ENCODE measurements around the gene RASSF8. TPM values are rescaled to one million over a fixed set of nuclear protein-coding genes. Genes with fewer than 3 reads are reported as not detected.

The RASSF8 gene
- total RNA-seq, 1 donor from 2014 or later = 77.0 TPM

DNA sequence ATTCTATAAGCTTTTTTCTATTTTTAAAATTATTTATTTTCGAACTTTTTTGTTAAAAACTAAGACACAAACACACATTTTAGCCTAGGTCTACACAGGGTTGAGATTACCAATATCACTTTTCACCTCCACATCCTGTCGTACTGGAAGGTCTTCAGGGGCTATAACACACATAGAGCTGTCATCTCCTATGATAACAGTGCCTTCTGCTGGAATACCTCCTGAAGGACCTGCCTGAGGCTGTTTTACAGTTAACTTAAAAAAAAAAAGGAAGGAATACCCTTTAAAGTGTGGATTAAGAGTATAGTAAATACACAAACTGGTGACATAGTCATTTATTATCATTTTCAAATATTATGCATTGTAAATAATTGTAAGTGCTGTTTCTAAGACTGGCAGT lies 43.0 kb downstream of the RASSF8 start:
- H3K27ac Mint-ChIP-seq = no peak overlapping the region
- H3K79me2 ChIP-seq (ENCODE audit: low read depth) = peaks cover 100% of the 10 kb centered on the region
- H2AFZ ChIP-seq (replicated peaks) = no peak overlapping the region
- peaks cover 17% of the 10 kb centered on the region for H3K9me3 Mint-ChIP-seq
- peaks cover 14% of the 10 kb centered on the region for H3K4me1 ChIP-seq
- H3K27me3 ChIP-seq = no peaks in the 10 kb centered on the region
- no peak overlapping the region for H3K27ac ChIP-seq
- no peaks in the 10 kb centered on the region for H3F3A ChIP-seq (ENCODE audit: low read depth)
- H3K27me3 Mint-ChIP-seq (ENCODE audit: insufficient read depth, low read depth) = no peaks in the 10 kb centered on the region
- H4K20me1 ChIP-seq (ENCODE audit: low read depth) = no peaks in the 10 kb centered on the region
- H3K4me1 Mint-ChIP-seq = peaks cover 18% of the 10 kb centered on the region
- no peak overlapping the region for H3K4me2 ChIP-seq
- TF ChIP-seq, protein P1, sequence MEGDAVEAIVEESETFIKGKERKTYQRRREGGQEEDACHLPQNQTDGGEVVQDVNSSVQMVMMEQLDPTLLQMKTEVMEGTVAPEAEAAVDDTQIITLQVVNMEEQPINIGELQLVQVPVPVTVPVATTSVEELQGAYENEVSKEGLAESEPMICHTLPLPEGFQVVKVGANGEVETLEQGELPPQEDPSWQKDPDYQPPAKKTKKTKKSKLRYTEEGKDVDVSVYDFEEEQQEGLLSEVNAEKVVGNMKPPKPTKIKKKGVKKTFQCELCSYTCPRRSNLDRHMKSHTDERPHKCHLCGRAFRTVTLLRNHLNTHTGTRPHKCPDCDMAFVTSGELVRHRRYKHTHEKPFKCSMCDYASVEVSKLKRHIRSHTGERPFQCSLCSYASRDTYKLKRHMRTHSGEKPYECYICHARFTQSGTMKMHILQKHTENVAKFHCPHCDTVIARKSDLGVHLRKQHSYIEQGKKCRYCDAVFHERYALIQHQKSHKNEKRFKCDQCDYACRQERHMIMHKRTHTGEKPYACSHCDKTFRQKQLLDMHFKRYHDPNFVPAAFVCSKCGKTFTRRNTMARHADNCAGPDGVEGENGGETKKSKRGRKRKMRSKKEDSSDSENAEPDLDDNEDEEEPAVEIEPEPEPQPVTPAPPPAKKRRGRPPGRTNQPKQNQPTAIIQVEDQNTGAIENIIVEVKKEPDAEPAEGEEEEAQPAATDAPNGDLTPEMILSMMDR (IDR thresholded peaks at IDR 0.05) = no peak
- TF ChIP-seq EZH2phosphoT487 (IDR thresholded peaks at IDR 0.05) (no peak), EZH2 (IDR thresholded peaks at IDR 0.05) (no peak)
- no peak overlapping the region for H3K4me3 ChIP-seq
- H3K36me3 Mint-ChIP-seq = peaks cover 31% of the 10 kb centered on the region
- no peaks in the 10 kb centered on the region for H3K9me3 ChIP-seq (ENCODE audit: low read depth)
- no peak overlapping the region for H3K9ac ChIP-seq
- H3K4me3 Mint-ChIP-seq = no peak overlapping the region
- peaks cover 5% of the 10 kb centered on the region for H3K36me3 ChIP-seq
- DNase-seq (ENCODE audit: low spot score) = no peak

DNA sequence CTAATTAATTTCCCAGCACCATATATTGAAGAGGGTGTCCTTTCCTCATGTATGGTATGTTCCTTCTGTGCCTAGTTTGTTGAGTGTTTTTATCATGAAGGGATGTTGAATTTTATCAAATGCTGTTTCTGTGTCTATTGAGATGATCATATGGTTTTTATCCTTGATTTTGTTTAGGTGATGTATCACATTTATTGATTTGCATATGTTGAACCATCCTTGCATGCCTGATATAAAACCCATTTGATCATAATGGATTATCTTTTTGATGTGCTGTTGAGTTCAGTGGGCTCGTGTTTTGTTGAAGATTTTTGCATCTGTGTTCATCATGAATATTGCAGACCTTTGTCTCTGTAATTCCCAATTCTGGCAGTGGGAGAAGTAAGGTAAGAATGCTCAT lies 44.6 kb downstream of the RASSF8 start:
- no peak for TF ChIP-seq EZH2 (IDR thresholded peaks at IDR 0.05)
- TF ChIP-seq, protein P1 (IDR thresholded peaks at IDR 0.05) = no peak
- no peak for TF ChIP-seq EZH2phosphoT487 (IDR thresholded peaks at IDR 0.05)
- Mint-ChIP-seq H3K4me3 (no peak overlapping the region), H3K9me3 (peaks cover 23% of the 10 kb centered on the region), H3K36me3 (peaks cover 37% of the 10 kb centered on the region), H3K27me3 (ENCODE audit: insufficient read depth, low read depth) (no peaks in the 10 kb centered on the region), H3K27ac (no peak overlapping the region), H3K4me1 (peaks cover 5% of the 10 kb centered on the region)
- Histone ChIP-seq H3K4me2 (no peak overlapping the region), H3K9ac (no peak overlapping the region), H3K4me3 (no peak overlapping the region), H3K36me3 (peaks cover 5% of the 10 kb centered on the region), H3K79me2 (ENCODE audit: low read depth) (peaks cover 100% of the 10 kb centered on the region), H3F3A (ENCODE audit: low read depth) (no peaks in the 10 kb centered on the region), H3K9me3 (ENCODE audit: low read depth) (no peaks in the 10 kb centered on the region), H2AFZ (replicated peaks) (no peak overlapping the region), H3K27me3 (no peaks in the 10 kb centered on the region), H4K20me1 (ENCODE audit: low read depth) (no peaks in the 10 kb centered on the region), H3K4me1 (peaks cover under 1% of the 10 kb centered on the region), H3K27ac (no peak overlapping the region)
- DNase-seq (ENCODE audit: low spot score) = no peak

DNA sequence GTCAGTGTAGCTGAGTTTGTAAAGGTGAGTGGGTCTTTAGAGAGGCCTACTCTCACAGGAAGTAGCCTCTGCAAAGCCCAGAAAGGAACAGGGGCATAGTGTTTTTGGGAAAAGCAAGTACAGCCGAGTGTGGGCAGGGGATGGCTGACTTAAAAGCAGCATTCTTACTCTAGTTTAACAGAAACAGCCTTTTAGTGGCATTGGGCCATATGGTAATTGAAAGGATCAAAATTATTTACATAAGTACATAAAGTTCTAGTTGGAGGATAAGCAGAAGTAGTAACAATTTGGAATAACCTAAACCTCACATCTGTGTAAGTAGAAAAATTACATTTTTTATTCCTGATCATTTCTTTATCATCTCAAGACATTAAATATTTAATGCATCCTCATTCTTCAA lies 49.1 kb downstream of the RASSF8 start:
- peaks cover 25% of the 10 kb centered on the region for H4K20me1 ChIP-seq (ENCODE audit: low read depth)
- H2AFZ ChIP-seq (replicated peaks) = no peak overlapping the region
- Mint-ChIP-seq H3K4me1 (peaks cover 14% of the 10 kb centered on the region), H3K27me3 (ENCODE audit: insufficient read depth, low read depth) (no peaks in the 10 kb centered on the region), H3K36me3 (peaks cover 32% of the 10 kb centered on the region), H3K27ac (no peak overlapping the region), H3K9me3 (peaks cover 15% of the 10 kb centered on the region), H3K4me3 (no peak overlapping the region)
- no peaks in the 10 kb centered on the region for H3K27me3 ChIP-seq
- H3K4me1 ChIP-seq = peaks cover 23% of the 10 kb centered on the region
- H3K79me2 ChIP-seq (ENCODE audit: low read depth) = peaks cover 100% of the 10 kb centered on the region
- no peak overlapping the region for H3K4me2 ChIP-seq
- no peak overlapping the region for H3K9ac ChIP-seq
- TF ChIP-seq, protein P1 (IDR thresholded peaks at IDR 0.05) = no peak
- TF ChIP-seq EZH2 (IDR thresholded peaks at IDR 0.05) (no peak), EZH2phosphoT487 (IDR thresholded peaks at IDR 0.05) (no peak)
- DNase-seq (ENCODE audit: low spot score) = no peak
- H3K27ac ChIP-seq = no peak overlapping the region
- no peaks in the 10 kb centered on the region for H3K9me3 ChIP-seq (ENCODE audit: low read depth)
- H3F3A ChIP-seq (ENCODE audit: low read depth) = peaks cover 11% of the 10 kb centered on the region
- H3K36me3 ChIP-seq = peaks cover 5% of the 10 kb centered on the region
- H3K4me3 ChIP-seq = no peak overlapping the region
